ENCODE data around the gene GCLM.

Gene GCLM

DNA sequence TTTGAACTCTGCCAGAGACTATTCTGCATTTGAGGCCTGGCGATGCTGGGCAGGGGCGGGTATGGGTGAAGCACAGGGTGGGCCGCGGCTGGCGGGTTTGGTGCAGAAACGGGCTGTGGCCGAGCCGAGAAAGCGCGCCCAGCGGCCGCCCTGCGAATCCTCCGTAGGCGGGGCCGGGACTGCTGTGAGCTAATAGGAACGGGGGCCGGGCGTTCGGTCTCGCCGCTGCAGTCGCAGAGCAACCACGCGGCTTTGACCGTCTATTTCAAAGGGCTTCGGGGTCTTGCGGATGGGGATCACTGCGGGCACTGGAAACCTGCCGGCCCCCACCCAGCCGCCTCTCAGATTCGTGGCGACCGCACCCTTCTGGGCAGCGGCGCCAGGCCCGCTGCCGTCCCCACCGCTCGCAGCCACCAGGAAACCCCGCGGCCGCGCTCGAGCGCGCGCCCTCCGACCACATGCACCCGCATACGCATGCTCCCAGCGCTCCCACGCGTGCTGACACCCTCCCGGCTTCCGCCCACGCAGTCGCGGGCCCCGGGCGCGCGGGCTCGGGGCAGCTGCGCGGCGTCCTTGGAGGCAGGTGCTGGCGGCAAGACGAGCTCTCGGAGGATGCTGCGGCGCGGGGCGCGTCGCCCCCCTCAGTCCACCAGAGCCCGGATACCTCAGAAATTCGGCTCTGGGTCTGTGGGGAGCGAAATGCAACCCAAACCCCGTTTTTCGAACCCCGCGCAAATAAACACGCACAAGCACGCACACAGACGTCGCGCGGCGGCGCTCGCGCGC is 62.8 kb downstream of the GCLM start:
- peak; percentile 54 for DNase-seq (ENCODE audit: low read depth in 2 of 2)

DNA sequence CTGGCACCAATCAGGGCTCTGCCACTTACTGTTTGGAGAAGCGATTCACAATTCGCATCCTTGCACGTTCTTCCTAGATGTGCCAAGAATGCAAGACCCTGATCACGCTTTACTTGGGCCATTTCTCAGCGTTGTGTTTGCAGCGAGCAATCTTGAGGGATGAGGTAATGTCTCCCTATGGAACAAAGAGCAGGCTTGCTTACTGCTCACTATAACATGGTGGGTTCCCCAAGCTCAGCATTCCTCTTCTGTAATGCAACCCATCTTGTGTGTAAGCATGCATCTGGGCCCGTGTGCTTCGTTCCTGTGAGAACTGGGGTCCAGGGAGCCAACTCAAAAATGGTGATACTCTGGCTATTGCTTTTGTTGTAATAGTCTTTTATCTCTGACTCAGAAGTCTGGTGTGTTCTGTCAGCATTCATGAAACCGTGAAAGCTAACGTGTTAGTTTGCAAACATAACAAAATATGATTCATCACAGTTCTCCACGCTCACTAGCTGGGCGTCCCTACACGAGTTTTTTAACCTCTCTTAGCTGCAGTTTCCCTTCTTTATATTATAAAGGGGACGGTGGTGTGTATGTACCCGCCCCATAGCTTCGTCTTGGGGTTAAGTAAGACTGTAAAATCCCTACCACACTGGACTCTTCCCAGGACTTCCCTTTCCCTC is 63.6 kb downstream of the GCLM start:
- DNase-seq (ENCODE audit: low read depth in 2 of 2): peak; percentile 88 to 89

- DNase-seq (ENCODE audit: low read depth in 2 of 2): peak; percentile 65 to 68
Observed at GRCh38 chr1:93844262-93845045, 64.8 kb downstream of the GCLM start.

DNA sequence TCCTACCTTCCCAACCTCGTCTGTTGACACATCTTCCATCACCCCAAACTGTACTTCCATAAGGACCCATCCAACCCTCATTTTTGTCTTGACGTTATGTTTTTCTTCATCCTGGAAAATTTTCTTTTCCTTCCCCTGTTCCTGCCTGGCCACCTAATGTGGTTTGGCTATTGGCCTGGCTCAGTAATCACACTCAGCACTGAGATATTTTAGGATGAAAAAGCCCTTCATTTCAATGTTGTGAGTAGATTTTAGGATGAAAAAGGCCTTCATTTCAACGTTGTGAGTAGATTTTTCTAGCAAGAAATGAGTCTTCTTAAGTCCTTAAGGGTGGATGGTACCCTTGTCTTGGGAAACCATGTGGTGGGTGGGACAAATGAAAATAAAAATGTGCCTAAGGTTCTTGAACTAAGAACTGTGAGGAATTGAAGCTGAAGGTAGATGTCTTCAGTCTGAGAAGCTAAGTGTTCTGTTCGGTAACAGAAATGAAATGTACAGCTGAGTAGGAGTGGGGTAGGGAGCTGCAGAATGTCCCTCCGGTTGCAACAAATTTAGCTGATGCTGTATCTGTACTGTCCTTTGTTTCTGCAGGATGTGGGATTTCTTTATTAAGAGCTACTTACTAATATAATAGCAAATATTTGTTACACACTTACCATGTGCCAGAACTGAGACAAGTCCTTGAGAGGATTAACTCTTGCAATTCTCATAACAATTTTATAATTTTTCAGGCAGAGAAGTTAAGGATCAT is 66.3 kb downstream of the GCLM start:
- DNase-seq (ENCODE audit: low read depth in 2 of 2): peak; percentile 26 to 32

GRCh38 chr1:93841771-93842170 is 67.5 kb downstream of the GCLM start:
- no peak for DNase-seq (ENCODE audit: low read depth in 2 of 2)

DNA sequence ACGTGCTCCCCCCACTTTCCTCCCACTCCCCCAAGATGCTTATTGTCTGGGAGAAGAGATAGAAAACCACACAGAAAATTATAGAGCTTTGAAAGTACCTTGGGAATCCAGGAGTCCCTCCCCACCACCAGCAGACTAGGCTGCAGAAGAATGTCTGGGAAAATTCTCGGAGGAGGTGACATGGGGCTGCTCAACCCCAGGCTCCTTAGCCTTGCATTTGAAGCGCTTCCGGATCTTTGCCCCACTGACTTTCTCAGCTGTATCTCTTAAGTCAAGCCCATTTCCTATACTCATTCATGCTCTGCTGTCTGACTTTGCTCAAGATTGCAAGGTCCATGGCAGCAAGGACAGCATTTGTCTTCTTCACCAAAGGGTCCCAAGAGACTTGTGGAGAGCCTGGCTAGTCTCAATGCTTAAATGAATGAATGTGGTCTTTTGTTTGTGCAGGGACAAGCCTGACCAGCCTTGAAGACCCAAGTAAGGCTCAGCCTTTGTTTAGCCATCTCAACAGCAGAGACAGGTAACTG is 68.2 kb downstream of the GCLM start:
- DNase-seq (ENCODE audit: low read depth in 2 of 2): no peak

DNA sequence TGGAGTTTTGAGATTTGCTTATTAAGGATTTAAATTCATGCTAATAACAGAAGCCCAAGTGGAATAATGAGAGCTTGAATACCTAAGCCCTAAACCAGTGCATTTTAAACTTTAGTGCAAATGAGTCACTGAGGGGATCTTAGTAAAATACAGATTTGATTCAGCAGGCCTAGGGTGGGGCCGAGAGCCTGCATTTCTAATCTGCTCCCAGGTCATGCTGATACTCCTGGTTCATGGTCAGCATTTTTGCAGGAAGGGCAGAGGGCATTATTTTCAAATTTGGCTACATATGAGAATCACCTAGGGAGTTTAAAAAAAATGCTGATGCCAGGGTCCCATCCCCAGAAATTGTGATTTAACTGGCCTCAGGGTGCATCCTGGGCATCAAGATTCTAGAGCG is 69.5 kb downstream of the GCLM start:
- DNase-seq (ENCODE audit: low read depth in 2 of 2): no peak

GRCh38 chr1:93839307-93839706 is 69.9 kb downstream of the GCLM start:
- DNase-seq (ENCODE audit: low read depth in 2 of 2): peak; percentile 49 to 57

DNA sequence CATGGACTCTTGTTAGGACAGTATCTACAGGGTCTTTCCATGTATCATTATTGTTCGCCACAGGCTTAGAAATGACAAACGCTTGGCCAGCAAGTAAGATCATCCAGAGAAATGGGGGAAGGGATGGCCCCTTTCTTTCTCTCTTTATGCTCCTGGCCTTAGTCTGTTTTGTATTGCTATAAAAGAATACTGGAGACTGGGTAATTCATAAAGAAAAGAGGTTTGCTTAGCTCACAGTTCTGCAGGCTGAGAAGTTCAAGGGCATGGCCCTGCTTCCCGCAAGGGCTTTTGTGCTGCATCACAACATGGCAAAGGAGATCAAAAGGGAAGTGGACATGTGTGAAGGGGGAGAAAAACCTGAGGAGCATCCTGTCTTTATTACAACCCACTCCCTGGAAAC is 71.3 kb downstream of the GCLM start:
- no peak for DNase-seq (ENCODE audit: low read depth in 2 of 2)
